Gastroesophageal sphincter (tissue), 4 donors: ENCODE measurements around the gene DDX3X. TPM values are rescaled to one million over a fixed set of nuclear protein-coding genes. Genes with fewer than 3 reads are reported as not detected.
"Not testable (repeated sequence)": the region's sequence is repeated elsewhere in the genome, so short reads cannot be mapped to it uniquely, and the experiment has no call there.

Experiments used
- ATAC-seq: fragments of 150-250 bp; one replicate; pipeline ENCODE4 v1.9.1; 2016; ENCODE audit warnings: mild to moderate bottlenecking, moderate library complexity
- H3K27ac ChIP-seq, 4 donors: fragments of 200-600 bp; sonication (generic) in 3 of 4; 1 replicate in 3 of 4; 2 replicates in 1 of 4; pipeline ENCODE4 v1.5.1; 2016 to 2019
- H3K27me3 ChIP-seq: fragments of 200-600 bp; sonication (generic); one replicate; pipeline ENCODE4 v1.5.1; 2019
- H3K36me3 ChIP-seq, 2 donors: fragments of 200-600 bp; sonication (generic); one replicate each; pipeline ENCODE4 v1.5.1; 2019; ENCODE audit warnings: control low read depth in 1 of 2
- H3K4me1 ChIP-seq, 3 donors: fragments of 200-600 bp; sonication (generic); 1 replicate in 2 of 3; 2 replicates in 1 of 3; pipeline ENCODE4 v1.5.1; 2016 to 2019; ENCODE audit warnings: control low read depth in 2 of 3
- H3K4me3 ChIP-seq, 2 donors: fragments of 200-600 bp; sonication (generic); one replicate each; pipeline ENCODE4 v1.5.1; 2019; ENCODE audit warnings: mild to moderate bottlenecking in 1 of 2, moderate library complexity in 1 of 2
- H3K9me3 ChIP-seq, 3 donors: fragments of 200-600 bp; sonication (generic); one replicate each; pipeline ENCODE4 v1.5.1; 2017 to 2019; ENCODE audit warnings: control low read depth in 2 of 3
- CTCF ChIP-seq, 4 experiments: fragments of 200-600 bp in 2 of 4; fragments of 450-650 bp in 2 of 4; sonication (generic) in 1 of 4; IDR thresholded peaks; one replicate each; pipeline ENCODE4 v1.5.1; 2017 to 2019; ENCODE audit warnings: antibody characterized with exemption in 4 of 4, mild to moderate bottlenecking in 2 of 4, moderate library complexity in 2 of 4
- EP300 ChIP-seq: sonication (generic); formaldehyde crosslinking; IDR thresholded peaks from one replicate; pipeline ENCODE4 v1.6.1; 2017; ENCODE audit warnings: antibody characterized with exemption, mild to moderate bottlenecking
- POLR2A ChIP-seq, 2 donors: fragments of 450-650 bp; IDR thresholded peaks; one replicate each; pipeline ENCODE4 v1.6.1; 2017; ENCODE audit warnings: antibody characterized with exemption in 2 of 2, mild to moderate bottlenecking in 2 of 2, moderate library complexity in 1 of 2
- POLR2AphosphoS5 ChIP-seq: sonication (generic); formaldehyde crosslinking; IDR thresholded peaks from one replicate; pipeline ENCODE4 v1.6.1; 2017; ENCODE audit warnings: antibody characterized with exemption
- WGBS, 2 donors: methylation state at CpG; one replicate each; pipeline ENCODE4 v1.1.5; 2018; ENCODE audit warnings: low coverage in 1 of 2; 5-methylcytosine and 5-hydroxymethylcytosine counted together
- total RNA-seq, 4 donors: library from RNA; depleted of rRNA; stranded (reverse); fragments of >200 nt; gene quantifications; one replicate each; pipeline ENCODE4 v1.1.0, GENCODE V29; 2016

DDX3X gene
- total RNA-seq, 4 donors from 2014 or later, result 226 to 385 (median 318) TPM

DNA sequence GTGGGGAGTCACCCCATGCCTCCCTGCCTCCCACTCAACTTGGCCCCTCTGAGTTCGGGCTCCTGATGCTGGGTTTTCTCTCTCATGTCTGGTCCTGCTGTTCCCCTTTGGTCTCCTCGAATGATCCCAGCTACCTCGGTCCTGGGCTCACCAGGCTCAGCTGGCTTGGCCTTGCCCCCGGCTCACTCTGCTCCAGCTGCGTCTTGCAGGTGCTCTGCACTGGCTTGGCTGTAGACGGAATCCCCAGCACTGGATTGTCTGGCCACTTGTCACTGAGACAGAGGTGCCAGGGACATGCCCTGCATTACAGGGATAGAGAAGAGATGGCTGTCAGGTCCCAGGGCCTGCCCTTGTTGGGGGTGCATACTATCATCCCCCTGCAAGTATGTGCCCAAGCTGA lies 71.6 kb downstream of the DDX3X start:
- no peaks in the 10 kb centered on the region for H3K27me3 ChIP-seq
- no peak overlapping the region for H3K4me3 ChIP-seq
- no peak overlapping the region for H3K27ac ChIP-seq
- no peaks in the 10 kb centered on the region for H3K9me3 ChIP-seq
- ATAC-seq, result no peak
- 83% methylated on average over 1 of the region's 6 CpGs; no CpG with 5 or more reads in 1 of the 2 donors for WGBS, 2 donors
- TF ChIP-seq EP300, result no peak
- no peaks in the 10 kb centered on the region for H3K36me3 ChIP-seq
- H3K4me1 ChIP-seq, result no peaks in the 10 kb centered on the region

DNA sequence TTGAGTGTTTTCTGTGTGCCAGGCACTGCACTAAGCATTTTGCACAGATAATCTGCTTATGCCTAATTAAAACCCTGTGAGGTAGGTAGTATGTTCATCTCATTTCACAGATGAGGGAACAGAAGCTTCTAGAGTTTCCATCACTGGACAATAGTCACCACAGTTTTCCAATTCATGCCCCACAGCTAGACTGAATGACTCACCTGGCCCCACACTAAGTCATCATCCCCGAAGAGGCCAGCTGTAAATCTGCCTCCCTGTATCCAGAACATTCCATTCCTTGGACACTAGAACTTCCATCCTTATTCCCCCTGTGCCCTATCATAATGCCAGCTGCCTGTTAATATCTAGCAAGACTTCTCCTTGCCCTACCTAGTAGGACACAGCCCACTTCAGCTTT lies 72.2 kb downstream of the DDX3X start:
- Histone ChIP-seq H3K9me3 (no peaks in the 10 kb centered on the region), H3K27ac (no peak overlapping the region), H3K4me1 (no peaks in the 10 kb centered on the region), H3K36me3 (no peaks in the 10 kb centered on the region), H3K27me3 (no peaks in the 10 kb centered on the region), H3K4me3 (no peak overlapping the region)
- 44% methylated on average over 1 of the region's 1 CpG; no CpG with 5 or more reads in 1 of the 2 donors for WGBS, 2 donors
- no peak for TF ChIP-seq EP300
- TF ChIP-seq CTCF (IDR thresholded peaks at IDR 0.05), result no peak
- no peak for TF ChIP-seq POLR2A (IDR thresholded peaks at IDR 0.05)
- no peak for TF ChIP-seq POLR2AphosphoS5
- no peak for ATAC-seq

DNA sequence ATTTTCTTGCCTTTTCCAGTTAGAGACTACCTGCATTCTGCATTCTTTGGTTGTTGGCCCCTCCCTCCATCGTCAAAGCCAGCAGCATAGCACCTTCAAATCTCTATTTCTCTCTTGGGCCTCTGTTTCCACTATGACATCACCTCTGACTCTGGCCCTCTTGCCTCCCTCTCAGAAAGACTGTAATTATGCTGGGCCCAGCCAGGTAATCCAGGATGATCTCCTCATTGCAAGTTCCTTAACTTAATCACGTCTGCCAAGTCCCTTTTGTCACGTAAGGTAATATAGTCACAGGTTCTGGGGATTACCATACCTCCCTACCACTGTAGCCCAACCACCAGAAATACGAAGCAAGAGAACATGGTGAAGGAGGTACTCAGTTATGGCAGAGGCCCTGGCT lies 73.9 kb downstream of the DDX3X start:
- Histone ChIP-seq H3K36me3 (no peaks in the 10 kb centered on the region), H3K4me1 (no peaks in the 10 kb centered on the region), H3K27ac (no peak overlapping the region), H3K4me3 (no peak overlapping the region), H3K9me3 (no peaks in the 10 kb centered on the region), H3K27me3 (no peaks in the 10 kb centered on the region)
- no peak for ATAC-seq
- TF ChIP-seq CTCF (IDR thresholded peaks at IDR 0.05) (no peak), EP300 (no peak), POLR2AphosphoS5 (no peak), POLR2A (IDR thresholded peaks at IDR 0.05) (no peak)
- WGBS, 2 donors, result 33 to 70% methylated on average over 1 to 3 of the region's 4 CpGs

- Histone ChIP-seq H3K9me3 (no peaks in the 10 kb centered on the region), H3K27ac (no peak overlapping the region), H3K36me3 (no peaks in the 10 kb centered on the region), H3K4me1 (no peaks in the 10 kb centered on the region), H3K27me3 (no peaks in the 10 kb centered on the region), H3K4me3 (no peak overlapping the region)
- no peak for ATAC-seq
- WGBS, 2 donors, result 86% methylated on average over 1 of the region's 9 CpGs; no CpG with 5 or more reads in 1 of the 2 donors
- TF ChIP-seq POLR2A (IDR thresholded peaks at IDR 0.05), result no peak
- TF ChIP-seq POLR2AphosphoS5, result no peak
- no peak for TF ChIP-seq EP300
- TF ChIP-seq CTCF (IDR thresholded peaks at IDR 0.05), result no peak
These were observed 74.6 kb downstream of the DDX3X start for GRCh38 chrX:41408576-41408975.

GRCh38 chrX:41409006-41409405 lies 75.0 kb downstream of the DDX3X start:
- ATAC-seq, result no peak
- TF ChIP-seq POLR2A (IDR thresholded peaks at IDR 0.05) (no peak), POLR2AphosphoS5 (no peak), CTCF (IDR thresholded peaks at IDR 0.05) (no peak), EP300 (no peak)
- 85 to 89% methylated on average over 3 to 4 of the region's 5 CpGs for WGBS, 2 donors
- no peaks in the 10 kb centered on the region for H3K9me3 ChIP-seq
- H3K4me3 ChIP-seq, result no peak overlapping the region
- no peaks in the 10 kb centered on the region for H3K36me3 ChIP-seq
- H3K27me3 ChIP-seq, result no peaks in the 10 kb centered on the region
- H3K4me1 ChIP-seq, result no peaks in the 10 kb centered on the region
- H3K27ac ChIP-seq, result no peak overlapping the region

DNA sequence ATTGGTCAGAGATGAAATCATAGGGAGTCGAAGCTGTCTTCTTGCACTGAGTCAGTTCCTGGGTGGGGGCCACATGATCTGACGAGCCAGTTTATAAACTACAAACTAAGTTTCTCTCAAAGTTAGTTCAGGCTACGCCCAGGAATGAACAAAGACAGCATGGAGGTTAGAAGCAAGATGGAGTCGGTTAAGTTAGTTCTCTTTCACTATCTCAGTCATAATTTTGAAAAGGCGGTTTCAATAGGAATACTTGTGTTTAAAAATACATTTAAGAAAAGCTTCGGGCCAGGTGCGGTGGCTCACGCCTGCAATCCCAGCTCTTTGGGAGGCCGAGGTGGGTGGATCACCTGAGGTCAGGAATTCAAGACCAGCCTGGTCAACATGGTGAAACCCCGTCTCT lies 77.3 kb downstream of the DDX3X start:
- not testable (repeated sequence) for H3K36me3 ChIP-seq, H3K9me3 ChIP-seq, ATAC-seq, H3K4me1 ChIP-seq, H3K4me3 ChIP-seq, H3K27me3 ChIP-seq, H3K27ac ChIP-seq
- WGBS, 2 donors, result 85 to 100% methylated on average over 4 to 5 of the region's 10 CpGs
